GM19463 (cell line): ENCODE measurements around the gene DPF3.

Experiments
- ATAC-seq: cut with Tn5 transposase; IDR thresholded peaks from one replicate; pipeline ENCODE4 v1.9.1; 2021; ENCODE audit warnings: mild to moderate bottlenecking, moderate library complexity; ENCODE audit not compliant: unreplicated experiment

DPF3 gene

GRCh38 chr14:72688990-72689671 is 204.8 kb downstream of the DPF3 start:
- no peak for ATAC-seq

GRCh38 chr14:72686832-72687231 is 207.1 kb downstream of the DPF3 start:
- ATAC-seq = no peak

- ATAC-seq = no peak
These were observed 207.8 kb downstream of the DPF3 start for GRCh38 chr14:72686101-72686500.

- ATAC-seq = no peak
These were observed 208.4 kb downstream of the DPF3 start for GRCh38 chr14:72685456-72685855.

GRCh38 chr14:72683787-72684186 is 210.1 kb downstream of the DPF3 start:
- ATAC-seq = no peak

GRCh38 chr14:72682188-72682587 is 211.7 kb downstream of the DPF3 start:
- ATAC-seq = no peak

- no peak for ATAC-seq
These were observed 212.9 kb downstream of the DPF3 start for GRCh38 chr14:72680853-72681640.

GRCh38 chr14:72679536-72680151 is 214.3 kb downstream of the DPF3 start:
- ATAC-seq = no peak

GRCh38 chr14:72679141-72679535 is 214.8 kb downstream of the DPF3 start:
- ATAC-seq = no peak

- no peak for ATAC-seq
These were observed 215.5 kb downstream of the DPF3 start for GRCh38 chr14:72678356-72678755.

GRCh38 chr14:72677664-72678063 is 216.2 kb downstream of the DPF3 start:
- ATAC-seq = no peak

GRCh38 chr14:72675126-72675525 is 218.8 kb downstream of the DPF3 start:
- ATAC-seq = no peak

GRCh38 chr14:72673179-72673578 is 220.7 kb downstream of the DPF3 start:
- ATAC-seq = no peak

- no peak for ATAC-seq
These were observed 227.3 kb downstream of the DPF3 start for GRCh38 chr14:72666610-72667009.

- ATAC-seq = no peak
These were observed 228.6 kb downstream of the DPF3 start for GRCh38 chr14:72665259-72665658.

GRCh38 chr14:72664651-72665050 is 229.2 kb downstream of the DPF3 start:
- no peak for ATAC-seq

GRCh38 chr14:72663956-72664650 is 229.8 kb downstream of the DPF3 start:
- no peak for ATAC-seq

GRCh38 chr14:72663076-72663487 is 230.8 kb downstream of the DPF3 start:
- ATAC-seq = no peak

- ATAC-seq = no peak
These were observed 231.7 kb downstream of the DPF3 start for GRCh38 chr14:72662214-72662613.

- no peak for ATAC-seq
These were observed 236.5 kb downstream of the DPF3 start for GRCh38 chr14:72657214-72657921.

GRCh38 chr14:72653026-72653425 is 240.9 kb downstream of the DPF3 start:
- ATAC-seq = no peak
